Measurements from ENCODE around the gene ZBTB7B. TPM values are rescaled to one million over a fixed set of nuclear protein-coding genes. Genes with fewer than 3 reads are reported as not detected.

ZBTB7B gene
- total RNA-seq, 1 donor = 15.5 TPM

DNA sequence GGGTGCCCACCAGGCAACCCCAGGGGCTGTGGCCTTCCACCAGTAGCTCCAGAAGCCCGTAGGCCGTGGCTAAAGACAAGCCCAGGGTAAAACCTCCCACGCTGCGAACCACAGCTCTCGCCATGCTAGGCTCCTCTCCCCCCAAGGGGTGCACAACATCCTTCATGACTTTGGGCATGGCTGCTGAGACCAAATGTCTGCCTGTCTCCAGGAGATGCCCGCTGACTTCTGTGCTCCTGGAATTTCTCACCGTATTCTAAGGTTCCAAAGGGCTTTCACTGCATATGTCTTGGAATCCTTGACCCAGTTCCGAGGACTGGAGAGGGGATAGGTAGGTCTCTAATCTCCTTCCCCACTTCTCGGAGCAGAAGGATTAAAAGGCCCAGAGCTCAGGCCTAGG lies 30.9 kb downstream of the ZBTB7B start, which contains the start of the genes DCST1 and DCST2:
DCST1 (plus strand) TSS at position 301 of the 400 bp plus-strand sequence. CDS start 213 bp downstream, outside the sequence.
DCST2 (minus strand) TSS at position 258 of the 400 bp plus-strand sequence; CDS start at position 178, 80 bp downstream.
- H3K4me3 ChIP-seq (ENCODE audit: low read depth, low read length) = no peak within 1 kb of the TSS
- no peak for DNase-seq (ENCODE audit: low read depth)
- no peak for TF ChIP-seq CTCF (IDR thresholded peaks at IDR 0.05; ENCODE audit: insufficient read depth, low read depth, low read length)

GRCh38 chr1:155034318-155035208 lies 32.0 kb downstream of the ZBTB7B start:
- H3K4me3 ChIP-seq (ENCODE audit: low read depth, low read length) = no peak overlapping the region
- DNase-seq (ENCODE audit: low read depth) = no peak
- no peak for TF ChIP-seq CTCF (IDR thresholded peaks at IDR 0.05; ENCODE audit: insufficient read depth, low read depth, low read length)

DNA sequence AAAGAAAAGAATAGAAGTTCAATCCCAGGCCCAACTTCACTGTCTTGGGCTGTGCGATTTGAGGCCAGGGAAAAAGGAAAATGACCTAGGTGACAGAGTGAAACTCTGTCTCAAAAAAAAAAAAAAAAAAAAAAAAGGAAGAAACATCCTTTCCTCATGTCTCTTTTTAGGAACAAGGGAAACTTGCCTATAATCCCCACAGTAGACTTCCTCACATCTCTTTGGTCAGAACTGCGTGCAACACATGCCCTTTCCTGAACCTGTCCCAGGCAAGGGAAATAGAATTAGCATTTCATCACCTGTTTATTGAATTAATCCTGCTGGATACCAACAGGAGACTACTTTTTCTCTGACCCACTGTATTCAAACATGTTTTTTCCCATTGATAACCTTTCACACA lies 33.3 kb downstream of the ZBTB7B start:
- DNase-seq (ENCODE audit: low read depth) = no peak
- no peak overlapping the region for H3K4me3 ChIP-seq (ENCODE audit: low read depth, low read length)
- TF ChIP-seq CTCF (IDR thresholded peaks at IDR 0.05; ENCODE audit: insufficient read depth, low read depth, low read length) = no peak

- H3K4me3 ChIP-seq (ENCODE audit: low read depth, low read length) = no peak overlapping the region
- TF ChIP-seq CTCF (IDR thresholded peaks at IDR 0.05; ENCODE audit: insufficient read depth, low read depth, low read length) = no peak
- DNase-seq (ENCODE audit: low read depth) = no peak
Observed at GRCh38 chr1:155037043-155037442, 34.4 kb downstream of the ZBTB7B start.

DNA sequence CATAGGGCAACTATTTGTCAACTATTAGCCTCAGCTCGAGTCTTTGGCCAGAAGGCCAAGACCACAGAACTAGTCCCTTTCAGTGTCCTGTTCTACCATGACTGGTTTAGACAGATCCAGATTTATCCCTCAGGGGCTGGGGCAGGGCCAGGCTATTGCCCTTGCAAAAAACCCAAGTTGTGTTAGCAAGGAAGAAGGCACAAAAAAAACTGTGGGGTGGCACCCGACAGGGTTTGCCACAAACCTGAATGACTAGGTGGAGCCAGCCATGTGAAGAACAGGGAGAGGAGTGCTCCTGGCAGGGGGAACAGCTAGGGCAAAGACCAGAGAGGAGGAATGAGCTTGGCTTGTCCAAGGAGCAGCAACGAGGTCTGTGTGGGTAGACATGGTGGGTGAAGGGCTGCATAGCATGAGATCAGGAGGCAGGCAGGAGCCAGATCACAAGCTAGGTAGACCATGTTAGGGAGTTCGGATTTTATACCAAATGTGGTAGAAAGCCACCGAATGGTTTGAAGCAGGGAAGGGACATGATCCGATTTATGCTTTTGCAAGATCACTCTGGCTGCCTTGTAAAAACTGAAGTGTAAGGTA lies 35.3 kb downstream of the ZBTB7B start:
- no peak for TF ChIP-seq CTCF (IDR thresholded peaks at IDR 0.05; ENCODE audit: insufficient read depth, low read depth, low read length)
- no peak for DNase-seq (ENCODE audit: low read depth)
- H3K4me3 ChIP-seq (ENCODE audit: low read depth, low read length) = no peak overlapping the region

DNA sequence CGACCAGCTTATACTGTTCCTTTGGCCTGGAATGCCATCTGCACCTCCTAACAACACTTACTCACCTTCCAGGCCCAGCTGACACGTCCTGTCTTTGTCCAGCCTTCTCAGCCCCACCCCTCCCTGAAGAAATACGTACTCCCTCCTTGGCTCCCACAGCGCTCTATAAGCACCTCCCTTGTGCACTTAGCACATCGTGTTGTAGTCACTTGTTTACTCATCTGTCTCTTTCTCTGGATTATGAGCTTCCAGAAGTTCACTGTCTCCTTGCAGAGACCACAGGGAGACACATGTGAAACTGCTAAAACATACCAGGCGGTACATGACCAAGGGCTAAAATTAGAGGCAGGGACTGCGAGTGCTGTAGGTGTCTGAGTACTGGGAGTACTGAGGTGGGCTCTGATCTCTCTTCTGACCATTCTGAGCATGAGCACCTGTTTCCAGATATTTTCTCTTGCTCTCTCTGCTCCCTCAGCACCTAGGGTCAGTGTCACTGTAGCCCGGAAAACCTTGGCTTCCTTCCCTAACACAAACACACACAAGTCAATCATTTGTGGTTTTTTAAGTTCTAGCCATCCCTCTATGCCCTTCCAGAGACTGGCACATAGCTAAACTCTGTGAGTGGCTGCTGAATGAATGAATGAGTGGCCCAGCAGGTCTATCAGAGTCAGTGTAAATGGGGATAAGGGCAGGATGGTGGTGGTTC lies 36.2 kb downstream of the ZBTB7B start:
- peak; percentile 61 for DNase-seq (ENCODE audit: low read depth)
- TF ChIP-seq CTCF (IDR thresholded peaks at IDR 0.05; ENCODE audit: insufficient read depth, low read depth, low read length) = no peak
- H3K4me3 ChIP-seq (ENCODE audit: low read depth, low read length) = no peak overlapping the region

Data from fibroblast of villous mesenchyme (primary cell).